D341Med (cell line): ENCODE data around the gene SFXN1.

Experiments used
- DNase-seq: peaks from one replicate; pipeline ENCODE4 v3.0.0; 2012; ENCODE audit warnings: low spot score

SFXN1 gene

GRCh38 chr5:175465282-175465681 lies 13.1 kb upstream of the SFXN1 start:
- DNase-seq: no peak

- DNase-seq: no peak
Observed at GRCh38 chr5:175466700-175467318, 11.6 kb upstream of the SFXN1 start.

- no peak for DNase-seq
Observed at GRCh38 chr5:175467983-175468690, 10.2 kb upstream of the SFXN1 start.

GRCh38 chr5:175468892-175469291 lies 9.5 kb upstream of the SFXN1 start:
- no peak for DNase-seq

- DNase-seq: no peak
Observed at GRCh38 chr5:175469916-175470315, 8.4 kb upstream of the SFXN1 start.

- DNase-seq: no peak
Observed at GRCh38 chr5:175470781-175471180, 7.6 kb upstream of the SFXN1 start.

- DNase-seq: no peak
Observed at GRCh38 chr5:175471196-175471595, 7.2 kb upstream of the SFXN1 start.

- DNase-seq: no peak
Observed at GRCh38 chr5:175471628-175472027, 6.7 kb upstream of the SFXN1 start.

GRCh38 chr5:175472378-175472777 lies 6.0 kb upstream of the SFXN1 start:
- no peak for DNase-seq

- no peak for DNase-seq
Observed at GRCh38 chr5:175475248-175475647, 3.1 kb upstream of the SFXN1 start.

GRCh38 chr5:175477440-175477839 lies 920 bp upstream of the SFXN1 start:
- no peak for DNase-seq

GRCh38 chr5:175478008-175478383 lies 364 bp upstream of the SFXN1 start:
- DNase-seq: no peak

GRCh38 chr5:175479125-175479881 lies 943 bp downstream of the SFXN1 start:
- no peak for DNase-seq

- DNase-seq: no peak
Observed at GRCh38 chr5:175483337-175483736, 5.0 kb downstream of the SFXN1 start.

GRCh38 chr5:175484322-175484721 lies 6.0 kb downstream of the SFXN1 start:
- no peak for DNase-seq

- DNase-seq: no peak
Observed at GRCh38 chr5:175484829-175485228, 6.5 kb downstream of the SFXN1 start.

GRCh38 chr5:175485631-175486030 lies 7.3 kb downstream of the SFXN1 start:
- no peak for DNase-seq

GRCh38 chr5:175487514-175488222 lies 9.3 kb downstream of the SFXN1 start:
- no peak for DNase-seq

- DNase-seq: no peak
Observed at GRCh38 chr5:175489693-175490443, 11.5 kb downstream of the SFXN1 start.

GRCh38 chr5:175491223-175491622 lies 12.9 kb downstream of the SFXN1 start:
- no peak for DNase-seq

- no peak for DNase-seq
Observed at GRCh38 chr5:175493260-175493659, 14.9 kb downstream of the SFXN1 start.

- no peak for DNase-seq
Observed at GRCh38 chr5:175493726-175494125, 15.4 kb downstream of the SFXN1 start.
